Measurements from ENCODE around the gene ZMAT2. TPM values are rescaled to one million over a fixed set of nuclear protein-coding genes. Genes with fewer than 3 reads are reported as not detected.

ZMAT2 gene
- total RNA-seq, 1 donor from 2014 or later: 42.9 TPM

DNA sequence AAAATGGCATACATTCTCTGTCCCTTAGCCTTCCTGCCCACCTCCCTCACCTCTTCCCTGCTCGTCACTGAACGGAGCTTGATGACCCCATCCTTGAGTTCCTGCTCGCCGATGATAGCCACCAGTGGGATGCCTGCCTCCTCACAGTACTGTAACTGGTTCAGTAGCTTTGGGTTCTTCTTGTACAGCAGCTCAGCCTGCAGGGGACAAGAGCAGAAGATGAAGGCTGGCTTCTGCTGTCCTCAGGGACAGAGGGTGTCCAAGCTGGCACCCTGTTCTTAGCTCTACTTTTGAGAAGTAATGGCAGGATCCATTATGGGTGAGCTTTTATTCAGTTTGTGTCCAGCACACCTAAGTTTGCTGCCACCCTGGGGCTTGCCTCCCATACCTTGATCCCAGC is 25.6 kb upstream of the ZMAT2 start:
- ATAC-seq (no peak), DNase-seq (no peak)
- Histone ChIP-seq H3K4me3 (no peak overlapping the region), H3K9me3 (no peaks in the 10 kb centered on the region), H3K27ac (no peak overlapping the region), H3K27me3 (ENCODE audit: low read depth) (no peaks in the 10 kb centered on the region), H3K4me1 (no peaks in the 10 kb centered on the region), H3K36me3 (peaks cover 93% of the 10 kb centered on the region)
- no peak for TF ChIP-seq CTCF (IDR thresholded peaks at IDR 0.05)
- intact Hi-C loops (cut with DNase I): no loop called here

- DNase-seq: no peak
Observed at GRCh38 chr5:140677947-140678346, 22.3 kb upstream of the ZMAT2 start.

GRCh38 chr5:140678993-140679392 is 21.3 kb upstream of the ZMAT2 start:
- intact Hi-C loops (cut with DNase I): no loop called here
- H3K27me3 ChIP-seq (ENCODE audit: low read depth): no peaks in the 10 kb centered on the region
- ATAC-seq (no peak), DNase-seq (no peak)
- peaks cover 90% of the 10 kb centered on the region for H3K36me3 ChIP-seq
- TF ChIP-seq CTCF (IDR thresholded peaks at IDR 0.05): no peak
- H3K27ac ChIP-seq: no peak overlapping the region
- H3K4me3 ChIP-seq: no peak overlapping the region
- H3K4me1 ChIP-seq: no peaks in the 10 kb centered on the region
- no peaks in the 10 kb centered on the region for H3K9me3 ChIP-seq

More at GRCh38 chr5:140677947-140678346, 22.3 kb upstream of the ZMAT2 start:
- Histone ChIP-seq H3K27ac (no peak overlapping the region), H3K4me1 (no peaks in the 10 kb centered on the region), H3K9me3 (no peaks in the 10 kb centered on the region), H3K4me3 (no peak overlapping the region), H3K36me3 (peaks cover 99% of the 10 kb centered on the region), H3K27me3 (ENCODE audit: low read depth) (no peaks in the 10 kb centered on the region)
- no peak for TF ChIP-seq CTCF (IDR thresholded peaks at IDR 0.05)
- no peak for ATAC-seq
- intact Hi-C loops (cut with DNase I): no loop called here

DNA sequence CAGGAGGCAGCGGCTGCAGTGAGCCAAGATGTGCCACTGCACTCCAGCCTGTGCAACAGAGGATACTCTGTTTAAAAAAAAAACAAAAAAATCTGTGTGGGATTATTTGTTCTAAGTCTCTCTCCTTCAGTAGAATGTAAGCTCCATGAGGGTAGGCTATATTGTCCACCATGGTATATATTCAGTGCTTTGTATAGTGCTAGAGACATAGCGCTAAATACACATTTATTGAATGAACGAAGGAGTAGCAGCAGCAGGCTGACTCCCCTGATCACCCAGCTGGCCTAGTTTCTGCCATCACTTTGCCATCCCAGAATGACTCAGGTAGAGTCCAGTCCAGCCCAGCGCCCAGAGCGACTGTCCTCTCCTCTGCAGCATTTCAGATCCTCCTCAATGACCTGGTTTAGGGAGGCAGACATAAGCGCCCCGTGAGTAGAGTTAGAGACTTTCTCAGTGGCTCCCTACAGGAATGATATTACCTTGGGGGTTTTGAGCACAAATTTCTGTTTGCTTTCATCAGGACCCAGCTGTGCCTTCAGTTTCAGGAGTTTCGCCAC is 9.8 kb upstream of the ZMAT2 start:
- Histone ChIP-seq H3K4me1 (peaks cover 35% of the 10 kb centered on the region), H3K27me3 (ENCODE audit: low read depth) (no peaks in the 10 kb centered on the region), H3K36me3 (peaks cover 62% of the 10 kb centered on the region), H3K27ac (peak overlapping the region; percentile 92), H3K4me3 (peak overlapping the region; percentile 97), H3K9me3 (no peaks in the 10 kb centered on the region)
- no peak for TF ChIP-seq CTCF (IDR thresholded peaks at IDR 0.05)
- intact Hi-C loops (cut with DNase I): no loop called here
- no peak for DNase-seq
- peak in 1 of 2 donors; percentile 1 for ATAC-seq

- TF ChIP-seq CTCF (IDR thresholded peaks at IDR 0.05): no peak
- intact Hi-C loops (cut with DNase I): no loop called here
- peaks cover 65% of the 10 kb centered on the region for H3K36me3 ChIP-seq
- no peaks in the 10 kb centered on the region for H3K9me3 ChIP-seq
- peak; percentile 94 for DNase-seq
- ATAC-seq: peak; percentile 98 to 99
- peak within 1 kb of the TSS; percentile 97 for H3K4me3 ChIP-seq
- no peaks in the 10 kb centered on the region for H3K27me3 ChIP-seq (ENCODE audit: low read depth)
- peak within 1 kb of the TSS; percentile 92 for H3K27ac ChIP-seq
- H3K4me1 ChIP-seq: peaks cover 35% of the 10 kb centered on the region
Observed at GRCh38 chr5:140690941-140691924, 9.0 kb upstream of the ZMAT2 start, which contains the start of the genes HARS1 and HARS2. Gene HARS1, minus strand, starts transcription at chr5:140691370. Its CDS starts 66 bp downstream, at chr5:140691304. Gene HARS2, plus strand, starts transcription at chr5:140691455. Its CDS starts 194 bp downstream, at chr5:140691649.

Data from lower lobe of right lung (tissue), 2 donors.